GM12878 (cell line): Measurements from ENCODE around the gene TMEM163. TPM values are rescaled to one million over a fixed set of nuclear protein-coding genes. Genes with fewer than 3 reads are reported as not detected.

Experiments
- ATAC-seq: fragments of 200-7000 bp; cut with Tn5 transposase; 3 replicates; pipeline ENCODE4 v1.9.1; 2020; ENCODE audit warnings: mild to moderate bottlenecking, moderate library complexity
- BruUV-seq: library from RNA; stranded (reverse); fragments of 400-500 nt; replicated peaks from 2 replicates; lab custom pipeline; 2021; lab: Mats Ljungman, UMichigan
- CTCF ChIA-PET: fragments of 300-600 bp; sonication (Branson Sonifier 250); formaldehyde crosslinking; extraction: SDS; loops from one replicate; lab custom pipeline; 2021; ENCODE audit warnings: inconsistent platforms; lab: Yijun Ruan, JAX
- POLR2A ChIA-PET: fragments of 350-600 bp; formaldehyde crosslinking; extraction: SDS; loops from one replicate; lab custom pipeline; 2021; ENCODE audit warnings: inconsistent platforms; lab: Charles Lee
- RAD21 ChIA-PET: fragments of 300-600 bp; sonication (Branson Sonifier 250); formaldehyde crosslinking; loops from one replicate; lab custom pipeline; 2023; ENCODE audit warnings: antibody characterized with exemption; ENCODE audit not compliant: unreplicated experiment; lab: Charles Lee
- SMC1A ChIA-PET: fragments of 300-600 bp; sonication (Branson Sonifier 250); formaldehyde crosslinking; loops from one replicate; lab custom pipeline; 2023; ENCODE audit not compliant: unreplicated experiment, uncharacterized antibody; lab: Charles Lee
- DNase-seq: peaks from one replicate; pipeline ENCODE4 v3.0.0-alpha.2; 2011; ENCODE audit warnings: low read depth, low spot score
- FAIRE-seq: peaks from 3 replicates; lab custom pipeline; 2011; peaks lifted over from hg19 to GRCh38; lab: Jason Lieb, UNC
- H2AFZ ChIP-seq: 2 replicates; pipeline ENCODE4 v1.6.0; 2011; ENCODE audit warnings: low read depth, low read length, control low read depth; ENCODE audit not compliant: control insufficient read depth
- H3K27ac ChIP-seq: 2 replicates; pipeline ENCODE4 v1.5.1; 2011; ENCODE audit warnings: control low read depth; ENCODE audit not compliant: control insufficient read depth, insufficient read depth
- H3K27me3 ChIP-seq, 2 experiments: replicated peaks in 1 of 2; 2 replicates each; pipeline versions ENCODE4 v1.6.0 to v1.6.1; 2011; ENCODE audit warnings: low read length in 1 of 2; ENCODE audit not compliant: control insufficient read depth in 2 of 2, insufficient read depth in 2 of 2
- H3K36me3 ChIP-seq, 2 experiments: 2 replicates each; pipeline ENCODE4 v1.5.1; 2011; ENCODE audit warnings: low read length in 1 of 2; ENCODE audit not compliant: control insufficient read depth in 2 of 2, insufficient read depth in 2 of 2
- H3K4me1 ChIP-seq: 2 replicates; pipeline ENCODE4 v1.6.1; 2011; ENCODE audit warnings: mild to moderate bottlenecking, low read length, moderate library complexity, mixed read lengths; ENCODE audit not compliant: control insufficient read depth, insufficient read depth
- H3K4me2 ChIP-seq: 2 replicates; pipeline ENCODE4 v1.6.0; 2011; ENCODE audit warnings: control low read depth; ENCODE audit not compliant: control insufficient read depth, insufficient read depth
- H3K4me3 ChIP-seq: fragments of 200-600 bp; sonication (generic); 2 replicates; pipeline ENCODE4 v1.5.1; 2016
- H3K79me2 ChIP-seq: 2 replicates; pipeline ENCODE4 v1.6.0; 2011; ENCODE audit warnings: low read length; ENCODE audit not compliant: control insufficient read depth, insufficient read depth
- H3K9ac ChIP-seq: 2 replicates; pipeline ENCODE4 v1.8.0; 2011; ENCODE audit warnings: low read length, control low read depth, mixed read lengths; ENCODE audit not compliant: control insufficient read depth, insufficient read depth
- H3K9me3 ChIP-seq: replicated peaks from 3 replicates; pipeline ENCODE4 v1.5.1; 2011; ENCODE audit warnings: mild to moderate bottlenecking, low read length; ENCODE audit not compliant: control insufficient read depth, insufficient read depth
- H4K20me1 ChIP-seq: 2 replicates; pipeline ENCODE4 v1.6.0; 2011; ENCODE audit not compliant: control insufficient read depth, insufficient read depth
- BCL3 ChIP-seq: IDR thresholded peaks from 2 replicates; pipeline ENCODE4 v1.6.1; 2011; ENCODE audit warnings: borderline replicate concordance, low read depth, mild to moderate bottlenecking, moderate library complexity, low read length; ENCODE audit not compliant: insufficient read depth, poor library complexity, severe bottlenecking
- CBX3 ChIP-seq: fragments of 200-600 bp; sonication (generic); IDR thresholded peaks from 2 replicates; pipeline ENCODE4 v1.6.1; 2016; ENCODE audit warnings: low read depth, borderline replicate concordance
- CTCF ChIP-seq, 3 experiments: IDR thresholded peaks in 2 of 3; conservative IDR thresholded peaks in 1 of 3; 2 replicates each; pipeline ENCODE4 v1.5.1; 2011; ENCODE audit warnings: low read depth in 3 of 3, low read length in 3 of 3, mild to moderate bottlenecking in 3 of 3, control low read depth in 2 of 3, moderate library complexity in 2 of 3, inconsistent platforms in 1 of 3, mixed read lengths in 1 of 3; ENCODE audit not compliant: control insufficient read depth in 2 of 3, insufficient read depth in 1 of 3; ENCODE audit errors: extremely low read depth in 1 of 3
- IRF3 ChIP-seq: fragments of 450-650 bp; IDR thresholded peaks from 2 replicates; pipeline ENCODE4 v1.6.1; 2014; ENCODE audit warnings: mild to moderate bottlenecking
- KDM1A ChIP-seq: fragments of 200-600 bp; sonication (generic); IDR thresholded peaks from 2 replicates; pipeline ENCODE4 v1.6.1; 2016; ENCODE audit warnings: borderline replicate concordance
- MYB ChIP-seq: fragments of 150-350 bp; IDR thresholded peaks from 2 replicates; pipeline ENCODE4 v1.6.1; 2014; ENCODE audit warnings: mild to moderate bottlenecking, low read depth, low read length, borderline replicate concordance
- PKNOX1 ChIP-seq: fragments of 450-650 bp; IDR thresholded peaks from 2 replicates; pipeline ENCODE4 v1.6.1; 2016; ENCODE audit warnings: mild to moderate bottlenecking
- REST ChIP-seq: IDR thresholded peaks from 2 replicates; pipeline ENCODE4 v1.6.1; 2012; ENCODE audit warnings: mild to moderate bottlenecking, low read depth, low read length
- TCF7 ChIP-seq: IDR thresholded peaks from 2 replicates; pipeline ENCODE4 v1.6.1; 2014; ENCODE audit warnings: antibody characterized with exemption, borderline replicate concordance
- ZNF687 ChIP-seq: fragments of 450-650 bp; IDR thresholded peaks from 2 replicates; pipeline ENCODE4 v1.6.1; 2017; ENCODE audit warnings: mild to moderate bottlenecking, moderate library complexity
- WGBS: methylation state at CpG from one replicate; pipeline ENCODE4 v1.1.6; 2016; ENCODE audit warnings: low lambda C conversion rate; ENCODE audit not compliant: insufficient replicate concordance, insufficient coverage; ENCODE audit errors: missing lambda C conversion rate; 5-methylcytosine and 5-hydroxymethylcytosine counted together
- in situ Hi-C: fragments of 300-500 bp; cut with MboI; formaldehyde crosslinking; loops from 9 replicates; pipeline ENCODE4 v1.14.3; 2018; ENCODE audit warnings: mixed read lengths
- intact Hi-C: fragments of 100-400 bp; cut with micrococcal nuclease; formaldehyde crosslinking; loops from one replicate; pipeline ENCODE4 v1.14.2; 2022; ENCODE audit not compliant: unreplicated experiment
- polyA plus RNA-seq, 11 experiments: library from polyadenylated mRNA; depleted of rRNA in 4 of 11; unstranded in 6 of 11; stranded (reverse) in 5 of 11; fragments of >200 nt; fragmentation: Nextera tagmentation in 4 of 11; fragmentation: Illumina TruSeq in 1 of 11; extraction: Ambion mirVana in 4 of 11; extraction: Trizol in 1 of 11; gene quantifications; 1 replicate in 1 of 11; 2 replicates in 10 of 11; pipeline versions ENCODE4 v1.2.1 to v1.2.3, GENCODE V29; 2011 to 2016; ENCODE audit warnings: inconsistent platforms in 2 of 11, missing spikeins in 2 of 11, low read depth in 1 of 11
- total RNA-seq, 4 experiments: library from RNA; depleted of rRNA in 3 of 4; stranded (reverse); fragments of >200 nt in 3 of 4; fragmentation: Illumina TruSeq in 1 of 4; extraction: Trizol in 1 of 4; gene quantifications; 2 replicates each; pipeline versions ENCODE4 v1.2.1 to v1.2.3, GENCODE V29; 2013 to 2021

TMEM163 gene
- total and polyA plus RNA-seq, 10 of the 15 experiments (the other 5 are each of a cell fraction or from before 2014, with no cell fraction given), result 0.05 to 0.11 (median 0.07) TPM; not detected in 4

- Histone ChIP-seq H3K27me3 (no peaks in the 10 kb centered on the region), H2AFZ (no peak overlapping the region), H3K4me2 (no peak overlapping the region), H3K4me3 (no peak overlapping the region), H3K9me3 (no peaks in the 10 kb centered on the region), H3K36me3 (no peaks in the 10 kb centered on the region), H3K27ac (no peak overlapping the region), H3K9ac (no peak overlapping the region), H3K4me1 (no peaks in the 10 kb centered on the region), H4K20me1 (no peaks in the 10 kb centered on the region), H3K79me2 (no peaks in the 10 kb centered on the region)
- DNase-seq, result no peak
- intact Hi-C loops (no loop called here), in situ Hi-C loops (no loop called here)
- no peak for FAIRE-seq
- no TSS peak for BruUV-seq
- no peak for ATAC-seq
- ChIA-PET RAD21 (no interaction called here), SMC1A (no interaction called here), POLR2A (no interaction called here), CTCF (no interaction called here)
- 31% methylated on average over 7 of the region's 7 CpGs for WGBS
- TF ChIP-seq REST (no peak), CBX3 (no peak), TCF7 (no peak), MYB (no peak), KDM1A (no peak), ZNF687 (no peak), BCL3 (no peak), PKNOX1 (no peak), CTCF (IDR thresholded peaks at IDR 0.05 in 2 of 3, conservative IDR thresholded peaks at IDR 0.05 in 1 of 3; ENCODE audit: control insufficient read depth in 2 of 3, extremely low read depth in 1 of 3, insufficient read depth in 1 of 3, low read depth in 3 of 3, low read length in 3 of 3) (no peak), IRF3 (no peak)
Measured at GRCh38 chr2:134498654-134499053, 220.1 kb downstream of the TMEM163 start.
